Right kidney (tissue), 1 donor: ENCODE results near the gene ESYT1.

ENCODE experiments used
- DNase-seq: peaks from one replicate; pipeline ENCODE4 v3.0.0-alpha.2; 2016

Gene ESYT1

DNA sequence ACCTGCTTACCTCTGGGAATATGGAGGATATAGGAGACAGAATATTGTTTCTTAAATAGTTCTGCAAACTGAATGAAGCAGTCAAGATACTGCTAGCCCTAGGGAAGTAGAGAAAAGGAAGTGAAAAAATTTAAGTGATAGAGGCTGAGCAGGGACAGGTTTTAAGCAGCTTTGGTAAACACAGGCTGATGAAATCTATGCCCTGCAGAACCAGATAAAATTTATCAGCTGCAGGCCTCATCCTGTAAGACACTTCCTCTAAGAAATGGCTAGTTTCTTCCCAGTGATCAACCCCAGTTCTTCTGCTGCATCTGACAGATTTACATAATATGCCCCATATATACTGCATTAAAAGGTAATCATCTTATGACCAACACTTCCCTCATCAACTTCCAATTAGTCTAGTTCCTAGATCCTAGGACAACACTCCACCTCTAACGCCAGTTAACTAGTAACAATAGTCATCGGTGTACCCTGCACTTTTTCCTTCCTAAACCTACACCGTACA lies 1.3 kb upstream of the ESYT1 start:
- no peak for DNase-seq

DNA sequence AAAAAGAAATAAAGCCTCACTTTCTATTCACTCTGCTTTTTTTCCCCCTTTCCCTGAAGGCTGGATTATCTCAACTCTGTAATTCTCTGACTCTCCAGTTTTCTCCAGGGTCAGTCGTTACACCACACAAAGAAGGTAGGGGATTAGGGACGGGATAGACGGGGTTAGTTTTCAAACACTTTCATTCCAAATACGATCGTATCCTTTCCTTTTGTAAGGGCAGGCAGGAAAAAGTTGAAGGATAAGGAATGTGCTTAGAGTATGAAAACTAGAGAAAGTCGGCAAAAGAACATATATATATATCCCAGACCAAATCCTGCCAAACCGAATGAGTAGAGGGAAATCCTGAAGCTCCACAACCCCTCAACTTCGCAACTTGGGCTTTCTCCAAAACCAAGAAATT lies 581 bp upstream of the ESYT1 start:
- DNase-seq: no peak

DNA sequence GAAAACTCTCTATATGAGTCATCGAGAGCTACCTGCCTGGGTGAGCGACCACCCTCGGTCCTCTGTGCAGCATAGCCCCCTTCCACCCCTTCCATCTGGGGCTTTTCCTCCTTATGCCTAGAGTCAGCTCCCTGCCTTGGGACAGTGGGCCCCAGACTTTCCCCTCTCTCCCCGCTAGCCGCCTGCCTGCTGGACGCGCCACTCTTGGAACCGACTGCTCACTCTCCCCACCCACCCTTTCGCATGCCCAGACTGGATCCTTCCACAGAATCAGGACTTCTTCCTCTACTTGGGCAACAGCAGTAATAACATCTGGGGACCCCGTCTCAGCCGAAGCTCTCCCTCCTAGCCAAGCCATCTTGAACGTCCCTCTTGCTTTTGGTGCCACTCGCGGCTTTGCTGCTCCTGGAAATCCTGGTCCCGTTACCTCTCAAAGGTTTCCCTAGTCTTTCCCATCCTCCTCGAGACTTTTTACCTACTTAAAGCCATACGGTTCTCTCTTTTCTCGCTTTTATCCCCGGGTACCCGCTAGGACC lies 671 bp downstream of the ESYT1 start:
- DNase-seq: no peak

DNA sequence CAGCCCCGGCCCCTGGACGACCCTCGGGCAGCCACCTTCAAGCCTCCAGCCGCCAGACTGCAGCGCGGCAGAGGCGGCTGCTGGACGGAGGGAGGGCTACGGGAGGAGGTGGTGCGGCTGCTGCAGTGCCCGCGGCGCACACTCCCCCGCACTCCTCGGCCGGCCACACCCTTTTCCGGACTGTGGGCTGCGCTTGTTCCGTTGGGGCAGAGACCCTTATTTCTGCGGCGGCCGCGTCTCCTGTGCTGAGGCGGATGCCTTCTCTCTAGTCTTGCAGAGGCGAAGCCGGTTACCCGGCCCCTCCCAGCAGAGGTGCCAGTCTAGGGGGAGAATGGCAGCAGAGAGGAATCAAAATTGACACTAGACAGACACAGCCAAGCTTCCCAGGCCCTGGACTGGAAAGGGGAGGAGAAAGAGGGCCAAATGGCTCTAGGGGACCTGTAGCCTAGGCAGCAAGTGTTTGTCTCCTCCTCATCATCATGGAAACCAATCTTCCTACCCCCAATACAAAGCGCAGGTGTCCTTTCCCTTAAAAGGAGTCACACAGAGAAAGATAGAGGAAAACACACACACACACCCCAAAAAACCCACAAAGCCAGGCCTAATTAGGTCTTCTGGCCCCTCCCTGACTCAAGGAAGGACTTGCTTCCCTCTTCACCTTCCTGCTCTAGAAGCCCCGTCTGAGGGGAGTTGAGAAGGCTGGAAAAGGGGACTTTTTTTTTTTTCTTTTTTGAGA lies 1.3 kb downstream of the ESYT1 start:
- DNase-seq: peak; percentile 80

DNA sequence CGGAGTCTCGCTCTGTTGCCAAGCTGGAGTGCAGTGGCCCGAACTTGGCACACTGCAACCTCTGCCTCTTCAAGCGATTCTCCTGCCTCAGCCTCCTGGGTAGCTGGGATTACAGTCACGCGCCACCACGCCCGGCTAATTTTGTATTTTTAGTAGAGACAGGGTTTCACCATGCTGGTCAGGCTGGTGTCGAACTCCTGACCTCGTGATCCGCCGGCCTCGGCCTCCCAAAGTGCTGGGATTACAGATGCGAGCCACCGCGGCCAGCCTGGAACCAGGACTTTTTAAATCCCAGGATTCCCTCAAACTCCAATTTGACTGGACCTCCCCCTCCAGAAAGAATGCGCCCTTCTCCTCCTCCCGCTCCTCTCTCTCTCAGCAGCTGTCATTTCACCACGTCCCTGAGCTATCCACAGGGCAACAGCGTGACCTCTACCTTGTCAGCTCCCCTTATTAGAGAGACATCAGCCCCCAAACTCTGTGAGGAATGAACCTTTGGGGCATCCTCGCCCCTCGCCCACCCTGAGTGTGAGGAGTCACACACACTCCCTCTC lies 2.0 kb downstream of the ESYT1 start:
- DNase-seq: no peak

- DNase-seq: no peak
Measured at GRCh38 chr12:56130876-56131275, 2.8 kb downstream of the ESYT1 start.

GRCh38 chr12:56134897-56135296 lies 6.8 kb downstream of the ESYT1 start:
- no peak for DNase-seq

DNA sequence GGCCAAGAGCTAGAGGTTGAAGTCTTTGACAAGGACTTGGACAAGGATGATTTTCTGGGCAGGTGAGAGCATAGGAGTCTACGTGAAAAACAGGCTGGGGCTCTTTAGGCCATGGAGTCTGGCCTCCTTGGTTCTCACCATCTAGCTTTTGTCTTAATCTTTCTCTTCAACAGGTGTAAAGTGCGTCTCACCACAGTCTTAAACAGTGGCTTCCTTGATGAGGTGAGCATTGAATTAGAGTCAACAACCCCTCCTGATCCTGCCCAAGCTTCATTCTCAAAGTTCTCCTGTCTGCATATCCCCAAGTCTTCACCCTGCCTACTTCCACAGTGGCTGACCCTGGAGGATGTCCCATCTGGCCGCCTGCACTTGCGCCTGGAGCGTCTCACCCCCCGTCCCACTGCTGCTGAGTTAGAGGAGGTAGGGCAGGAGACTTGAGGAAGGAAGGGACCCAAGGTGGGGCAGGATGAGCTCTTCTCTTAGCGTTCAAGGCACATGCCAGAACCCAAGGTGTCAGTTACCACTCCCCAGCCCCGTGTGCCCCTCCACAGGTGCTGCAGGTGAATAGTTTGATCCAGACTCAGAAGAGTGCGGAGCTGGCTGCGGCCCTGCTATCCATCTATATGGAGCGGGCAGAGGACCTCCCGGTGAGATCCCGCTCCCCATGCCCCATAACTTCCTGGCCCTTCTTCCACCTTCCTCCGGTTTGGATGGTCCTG lies 9.9 kb downstream of the ESYT1 start:
- no peak for DNase-seq

GRCh38 chr12:56141946-56142784 lies 14.1 kb downstream of the ESYT1 start:
- no peak for DNase-seq

GRCh38 chr12:56143217-56143616 lies 15.2 kb downstream of the ESYT1 start:
- DNase-seq: no peak

GRCh38 chr12:56143870-56144269 lies 15.8 kb downstream of the ESYT1 start:
- DNase-seq: no peak

GRCh38 chr12:56145217-56145616 lies 17.1 kb downstream of the ESYT1 start:
- DNase-seq: no peak

GRCh38 chr12:56146492-56147460 lies 18.7 kb downstream of the ESYT1 start:
- no peak for DNase-seq

GRCh38 chr12:56150563-56150962 lies 22.5 kb downstream of the ESYT1 start:
- no peak for DNase-seq

GRCh38 chr12:56151672-56152131 lies 23.6 kb downstream of the ESYT1 start:
- no peak for DNase-seq

GRCh38 chr12:56152132-56152755 lies 24.2 kb downstream of the ESYT1 start, which contains the start of gene MYL6B:
MYL6B (plus strand) TSS chr12:56152587; CDS start chr12:56153919, 1,332 bp downstream.
- DNase-seq: peak; percentile 92

GRCh38 chr12:56152756-56153677 lies 24.9 kb downstream of the ESYT1 start:
- no peak for DNase-seq

DNA sequence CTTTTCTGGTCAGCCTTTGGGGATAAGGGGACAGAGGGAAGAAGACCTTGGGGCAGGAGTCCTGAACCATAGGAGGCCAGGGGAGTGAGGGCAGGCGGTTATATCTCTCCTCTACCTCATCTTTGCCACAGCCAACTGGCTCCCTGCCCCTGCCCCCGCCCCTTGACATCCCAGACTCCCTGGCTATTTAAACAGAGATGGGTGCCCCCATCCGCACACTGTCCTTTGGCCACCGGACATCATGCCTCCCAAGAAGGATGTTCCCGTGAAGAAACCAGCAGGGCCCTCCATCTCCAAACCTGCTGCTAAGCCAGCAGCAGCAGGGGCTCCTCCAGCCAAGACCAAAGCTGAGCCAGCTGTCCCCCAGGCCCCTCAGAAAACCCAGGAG lies 25.6 kb downstream of the ESYT1 start:
- DNase-seq: no peak

GRCh38 chr12:56154246-56154771 lies 26.2 kb downstream of the ESYT1 start:
- DNase-seq: no peak
